Progenitor cell of endocrine pancreas (in vitro differentiated cells): ENCODE measurements around the gene TCERG1L. TPM values are rescaled to one million over a fixed set of nuclear protein-coding genes. Genes with fewer than 3 reads are reported as not detected.

Experiments
- DNase-seq: peaks from one replicate; pipeline ENCODE4 v3.0.0; 2021; ENCODE audit warnings: low spot score; ENCODE audit not compliant: unreplicated experiment
- H3K27ac Mint-ChIP-seq: 2 replicates; pipeline ENCODE4 v1.8.0; 2021; ENCODE audit warnings: mild to moderate bottlenecking, moderate library complexity, mixed read lengths
- H3K27me3 Mint-ChIP-seq: 2 replicates; pipeline ENCODE4 v1.8.0; 2021; ENCODE audit warnings: mixed read lengths
- H3K36me3 Mint-ChIP-seq: 2 replicates; pipeline ENCODE4 v1.8.0; 2022; ENCODE audit warnings: mixed read lengths; ENCODE audit not compliant: insufficient read depth
- H3K4me1 Mint-ChIP-seq: 2 replicates; pipeline ENCODE4 v1.8.0; 2021; ENCODE audit warnings: low read depth, mixed read lengths
- H3K4me3 Mint-ChIP-seq: 2 replicates; pipeline ENCODE4 v1.8.0; 2021; ENCODE audit warnings: low read depth, mild to moderate bottlenecking, moderate library complexity, mixed read lengths
- H3K9me3 Mint-ChIP-seq: 2 replicates; pipeline ENCODE4 v1.8.0; 2021; ENCODE audit warnings: low read depth, mixed read lengths
- CTCF ChIP-seq: fragments of 200-600 bp; sonication (generic); IDR thresholded peaks from one replicate; pipeline ENCODE4 v1.5.0; 2021; ENCODE audit warnings: antibody characterized with exemption, mild to moderate bottlenecking; ENCODE audit not compliant: unreplicated experiment
- total RNA-seq: library from RNA; stranded (reverse); gene quantifications from 2 replicates; pipeline ENCODE4 v1.2.1, GENCODE V29; 2021

TCERG1L gene
- total RNA-seq, 1 donor from 2014 or later = 0.53 TPM

- no peak overlapping the region for H3K27ac Mint-ChIP-seq
- no peaks in the 10 kb centered on the region for H3K4me1 Mint-ChIP-seq
- no peaks in the 10 kb centered on the region for H3K9me3 Mint-ChIP-seq
- peaks cover 17% of the 10 kb centered on the region for H3K27me3 Mint-ChIP-seq
- H3K36me3 Mint-ChIP-seq = no peaks in the 10 kb centered on the region
- H3K4me3 Mint-ChIP-seq = no peak overlapping the region
- DNase-seq = no peak
- no peak for TF ChIP-seq CTCF
Observed at GRCh38 chr10:131078131-131078881, 233.2 kb downstream of the TCERG1L start.

- DNase-seq = no peak
- Mint-ChIP-seq H3K9me3 (no peaks in the 10 kb centered on the region), H3K4me3 (no peak overlapping the region), H3K4me1 (no peaks in the 10 kb centered on the region), H3K36me3 (no peaks in the 10 kb centered on the region), H3K27ac (no peak overlapping the region), H3K27me3 (peaks cover 13% of the 10 kb centered on the region)
- no peak for TF ChIP-seq CTCF
Observed at GRCh38 chr10:131077724-131078123, 233.8 kb downstream of the TCERG1L start.

- TF ChIP-seq CTCF = no peak
- peaks cover 13% of the 10 kb centered on the region for H3K27me3 Mint-ChIP-seq
- H3K4me1 Mint-ChIP-seq = no peaks in the 10 kb centered on the region
- no peaks in the 10 kb centered on the region for H3K9me3 Mint-ChIP-seq
- no peak for DNase-seq
- H3K27ac Mint-ChIP-seq = no peak overlapping the region
- no peaks in the 10 kb centered on the region for H3K36me3 Mint-ChIP-seq
- no peak overlapping the region for H3K4me3 Mint-ChIP-seq
Observed at GRCh38 chr10:131077031-131077430, 234.5 kb downstream of the TCERG1L start.

- H3K4me1 Mint-ChIP-seq = no peaks in the 10 kb centered on the region
- H3K36me3 Mint-ChIP-seq = no peaks in the 10 kb centered on the region
- peaks cover 12% of the 10 kb centered on the region for H3K27me3 Mint-ChIP-seq
- H3K4me3 Mint-ChIP-seq = no peak overlapping the region
- no peak for TF ChIP-seq CTCF
- no peak for DNase-seq
- no peaks in the 10 kb centered on the region for H3K9me3 Mint-ChIP-seq
- no peak overlapping the region for H3K27ac Mint-ChIP-seq
Observed at GRCh38 chr10:131076356-131076755, 235.2 kb downstream of the TCERG1L start.

GRCh38 chr10:131075218-131075770 is 236.2 kb downstream of the TCERG1L start:
- H3K27me3 Mint-ChIP-seq = peaks cover 6% of the 10 kb centered on the region
- H3K4me1 Mint-ChIP-seq = no peaks in the 10 kb centered on the region
- H3K27ac Mint-ChIP-seq = no peak overlapping the region
- no peaks in the 10 kb centered on the region for H3K36me3 Mint-ChIP-seq
- DNase-seq = no peak
- H3K4me3 Mint-ChIP-seq = no peak overlapping the region
- no peaks in the 10 kb centered on the region for H3K9me3 Mint-ChIP-seq
- TF ChIP-seq CTCF = no peak
